HepG2 (cell line): Measurements from ENCODE around the gene NXN.
"Not testable (repeated sequence)": the region's sequence is repeated elsewhere in the genome, so short reads cannot be mapped to it uniquely, and the experiment has no call there.

Source experiments
- MAFK ChIP-seq, 2 experiments: IDR thresholded peaks in 1 of 2; conservative IDR thresholded peaks in 1 of 2; 2 replicates each; pipeline ENCODE4 v1.6.1; 2011; ENCODE audit warnings: improper control_type of control experiment in 2 of 2, low read length in 2 of 2
- MIER3 ChIP-seq: IDR thresholded peaks from 2 replicates; pipeline ENCODE4 v1.6.1; 2016; ENCODE audit warnings: missing compliant biosample characterization, borderline replicate concordance
- TF ChIP-seq, protein P1 (sequence below): sonication (generic); formaldehyde crosslinking; IDR thresholded peaks from 2 replicates; pipeline ENCODE4 v1.5.1; 2020; ENCODE audit warnings: mild to moderate bottlenecking, missing genetic modification reagents, borderline replicate concordance

DNA sequence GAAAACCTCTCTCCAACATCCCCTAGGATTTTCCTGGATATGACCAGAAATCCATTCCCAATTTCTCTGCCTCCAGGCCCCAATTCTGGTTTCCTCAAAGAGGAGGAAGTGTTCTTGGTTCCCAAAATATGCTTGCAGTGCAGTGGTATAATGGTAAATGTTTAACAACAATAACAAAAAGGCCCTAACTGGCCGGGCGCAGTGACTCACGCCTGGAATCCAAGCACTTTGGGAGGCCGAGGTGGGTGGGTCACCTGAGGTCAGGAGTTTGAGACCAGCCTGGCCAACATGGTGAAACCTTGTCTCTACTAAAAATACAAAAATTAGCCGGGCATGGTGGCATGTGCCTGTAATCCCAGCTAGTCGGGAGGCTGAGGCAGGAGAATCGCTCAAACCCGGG is 15.7 kb upstream of the NXN start:
- not testable (repeated sequence) for TF ChIP-seq MAFK (conservative IDR thresholded peaks at IDR 0.05 in 1 of 2, IDR thresholded peaks at IDR 0.05 in 1 of 2; ENCODE audit: low read length in 2 of 2); MIER3 (CRISPR knock-in tag)
- TF ChIP-seq, protein P1, sequence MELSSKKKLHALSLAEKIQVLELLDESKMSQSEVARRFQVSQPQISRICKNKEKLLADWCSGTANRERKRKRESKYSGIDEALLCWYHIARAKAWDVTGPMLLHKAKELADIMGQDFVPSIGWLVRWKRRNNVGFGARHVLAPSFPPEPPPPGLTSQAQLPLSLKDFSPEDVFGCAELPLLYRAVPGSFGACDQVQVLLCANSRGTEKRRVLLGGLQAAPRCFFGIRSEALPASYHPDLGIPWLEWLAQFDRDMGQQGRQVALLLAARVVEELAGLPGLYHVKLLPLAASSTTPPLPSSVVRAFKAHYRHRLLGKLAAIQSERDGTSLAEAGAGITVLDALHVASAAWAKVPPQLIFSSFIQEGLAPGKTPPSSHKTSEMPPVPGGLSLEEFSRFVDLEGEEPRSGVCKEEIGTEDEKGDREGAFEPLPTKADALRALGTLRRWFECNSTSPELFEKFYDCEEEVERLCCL: not testable (repeated sequence)
